Stimulated activated effector memory CD8-positive, alpha-beta T cell treated with anti-CD3 and anti-CD28 coated beads, Interleukin-12 subunit alpha, Interleukin-12 subunit beta, amount 100 ng/mL, for 72 hours (primary cell): ENCODE results near the gene CREB3L2.
A peak's percentile ranks its signal among the peaks of the same experiment; 100 is the strongest.

ENCODE experiments used
- ATAC-seq: fragments of 150-1000 bp; cut with Tn5 transposase; 2 replicates; pipeline ENCODE4 v1.10.0; 2021
- DNase-seq, 2 donors: peaks; one replicate each; pipeline ENCODE4 v3.0.0; 2021 to 2022; ENCODE audit warnings: low spot score in 2 of 2
- H3K27ac Mint-ChIP-seq: one replicate; pipeline ENCODE4 v1.8.0; 2022; ENCODE audit warnings: mild to moderate bottlenecking, mixed read lengths
- H3K36me3 Mint-ChIP-seq: one replicate; pipeline ENCODE4 v1.8.0; 2022; ENCODE audit warnings: mild to moderate bottlenecking, mixed read lengths
- H3K4me1 Mint-ChIP-seq: one replicate; pipeline ENCODE4 v1.8.0; 2022; ENCODE audit warnings: mixed read lengths
- H3K4me3 Mint-ChIP-seq: one replicate; pipeline ENCODE4 v1.8.0; 2022; ENCODE audit warnings: mild to moderate bottlenecking, mixed read lengths
- H3K9me3 Mint-ChIP-seq: one replicate; pipeline ENCODE4 v1.8.0; 2022; ENCODE audit warnings: mixed read lengths

The CREB3L2 gene

GRCh38 chr7:137870078-137870477 lies 131.8 kb downstream of the CREB3L2 start:
- no peak overlapping the region for H3K27ac Mint-ChIP-seq
- H3K4me1 Mint-ChIP-seq: peaks cover 9% of the 10 kb centered on the region
- peaks cover 49% of the 10 kb centered on the region for H3K36me3 Mint-ChIP-seq
- no peak for DNase-seq
- no peak for ATAC-seq
- H3K4me3 Mint-ChIP-seq: no peak overlapping the region
- H3K9me3 Mint-ChIP-seq: peaks cover 7% of the 10 kb centered on the region

- H3K4me1 Mint-ChIP-seq: peaks cover 9% of the 10 kb centered on the region
- ATAC-seq (no peak), DNase-seq (no peak)
- H3K27ac Mint-ChIP-seq: no peak overlapping the region
- peaks cover 7% of the 10 kb centered on the region for H3K9me3 Mint-ChIP-seq
- H3K36me3 Mint-ChIP-seq: peaks cover 41% of the 10 kb centered on the region
- H3K4me3 Mint-ChIP-seq: no peak overlapping the region
Measured at GRCh38 chr7:137869260-137869659, 132.6 kb downstream of the CREB3L2 start.

- H3K36me3 Mint-ChIP-seq: peaks cover 30% of the 10 kb centered on the region
- ATAC-seq (no peak), DNase-seq (no peak)
- no peak overlapping the region for H3K4me3 Mint-ChIP-seq
- no peaks in the 10 kb centered on the region for H3K4me1 Mint-ChIP-seq
- H3K27ac Mint-ChIP-seq: no peak overlapping the region
- H3K9me3 Mint-ChIP-seq: peaks cover 7% of the 10 kb centered on the region
Measured at GRCh38 chr7:137867289-137867688, 134.6 kb downstream of the CREB3L2 start.

- no peak for DNase-seq
- Mint-ChIP-seq H3K4me1 (no peaks in the 10 kb centered on the region), H3K36me3 (peaks cover 30% of the 10 kb centered on the region), H3K27ac (no peak overlapping the region), H3K9me3 (peaks cover 7% of the 10 kb centered on the region), H3K4me3 (no peak overlapping the region)
- no peak for ATAC-seq
Measured at GRCh38 chr7:137865764-137866163, 136.1 kb downstream of the CREB3L2 start.

GRCh38 chr7:137862964-137863363 lies 138.9 kb downstream of the CREB3L2 start:
- Mint-ChIP-seq H3K27ac (peak overlapping the region; percentile 60), H3K36me3 (peaks cover 30% of the 10 kb centered on the region), H3K4me1 (no peaks in the 10 kb centered on the region), H3K4me3 (no peak overlapping the region), H3K9me3 (peaks cover 7% of the 10 kb centered on the region)
- DNase-seq (peak in 1 of 2 donors; percentile 37), ATAC-seq (no peak)

- H3K9me3 Mint-ChIP-seq: peaks cover 7% of the 10 kb centered on the region
- ATAC-seq: no peak
- H3K4me1 Mint-ChIP-seq: no peaks in the 10 kb centered on the region
- H3K27ac Mint-ChIP-seq: no peak overlapping the region
- H3K4me3 Mint-ChIP-seq: no peak overlapping the region
- DNase-seq: no peak
- peaks cover 23% of the 10 kb centered on the region for H3K36me3 Mint-ChIP-seq
Measured at GRCh38 chr7:137862358-137862757, 139.5 kb downstream of the CREB3L2 start.

- H3K27ac Mint-ChIP-seq: no peak overlapping the region
- no peaks in the 10 kb centered on the region for H3K9me3 Mint-ChIP-seq
- no peak for ATAC-seq
- H3K4me3 Mint-ChIP-seq: no peak overlapping the region
- DNase-seq: no peak
- no peaks in the 10 kb centered on the region for H3K4me1 Mint-ChIP-seq
- H3K36me3 Mint-ChIP-seq: peaks cover 10% of the 10 kb centered on the region
Measured at GRCh38 chr7:137860542-137860941, 141.3 kb downstream of the CREB3L2 start.

- Mint-ChIP-seq H3K27ac (no peak overlapping the region), H3K9me3 (peaks cover 2% of the 10 kb centered on the region), H3K4me3 (no peak overlapping the region), H3K36me3 (peaks cover under 1% of the 10 kb centered on the region), H3K4me1 (peaks cover 5% of the 10 kb centered on the region)
- DNase-seq: no peak
- no peak for ATAC-seq
Measured at GRCh38 chr7:137853053-137853452, 148.8 kb downstream of the CREB3L2 start.

- Mint-ChIP-seq H3K36me3 (no peaks in the 10 kb centered on the region), H3K4me1 (peaks cover 5% of the 10 kb centered on the region), H3K9me3 (peaks cover 2% of the 10 kb centered on the region), H3K4me3 (no peak overlapping the region), H3K27ac (no peak overlapping the region)
- ATAC-seq: no peak
- no peak for DNase-seq
Measured at GRCh38 chr7:137852108-137852507, 149.8 kb downstream of the CREB3L2 start.

- H3K27ac Mint-ChIP-seq: no peak overlapping the region
- no peak overlapping the region for H3K4me3 Mint-ChIP-seq
- H3K4me1 Mint-ChIP-seq: peaks cover 6% of the 10 kb centered on the region
- H3K36me3 Mint-ChIP-seq: no peaks in the 10 kb centered on the region
- H3K9me3 Mint-ChIP-seq: peaks cover 2% of the 10 kb centered on the region
- DNase-seq: no peak
- peak; percentile 69 for ATAC-seq
Measured at GRCh38 chr7:137850972-137851945, 150.6 kb downstream of the CREB3L2 start.

GRCh38 chr7:137850571-137850970 lies 151.3 kb downstream of the CREB3L2 start:
- ATAC-seq: no peak
- Mint-ChIP-seq H3K36me3 (no peaks in the 10 kb centered on the region), H3K27ac (no peak overlapping the region), H3K4me1 (peaks cover 12% of the 10 kb centered on the region), H3K4me3 (no peak overlapping the region), H3K9me3 (peaks cover 2% of the 10 kb centered on the region)
- no peak for DNase-seq

- Mint-ChIP-seq H3K9me3 (peaks cover 2% of the 10 kb centered on the region), H3K27ac (no peak overlapping the region), H3K4me3 (no peak overlapping the region), H3K4me1 (peaks cover 12% of the 10 kb centered on the region), H3K36me3 (no peaks in the 10 kb centered on the region)
- DNase-seq: no peak
- ATAC-seq: no peak
Measured at GRCh38 chr7:137848095-137848494, 153.8 kb downstream of the CREB3L2 start.

GRCh38 chr7:137847568-137848050 lies 154.3 kb downstream of the CREB3L2 start:
- no peak for ATAC-seq

GRCh38 chr7:137846827-137847567 lies 154.9 kb downstream of the CREB3L2 start, which contains the start of gene DGKI:
Gene DGKI (minus strand): TSS chr7:137846974.
- Mint-ChIP-seq H3K9me3 (peaks cover 2% of the 10 kb centered on the region), H3K4me1 (peaks cover 12% of the 10 kb centered on the region), H3K27ac (no peak within 1 kb of the TSS), H3K4me3 (peak within 1 kb of the TSS; percentile 59), H3K36me3 (no peaks in the 10 kb centered on the region)
- ATAC-seq (peak; percentile 39), DNase-seq (peak; percentile 3 to 52)

More at GRCh38 chr7:137847568-137848050, 154.3 kb downstream of the CREB3L2 start:
- Mint-ChIP-seq H3K9me3 (peaks cover 2% of the 10 kb centered on the region), H3K4me3 (peak overlapping the region; percentile 59), H3K27ac (no peak overlapping the region), H3K4me1 (peaks cover 12% of the 10 kb centered on the region), H3K36me3 (no peaks in the 10 kb centered on the region)
- DNase-seq: no peak

- Mint-ChIP-seq H3K27ac (no peak overlapping the region), H3K9me3 (peaks cover 2% of the 10 kb centered on the region), H3K4me3 (peak overlapping the region; percentile 59), H3K4me1 (peaks cover 12% of the 10 kb centered on the region), H3K36me3 (no peaks in the 10 kb centered on the region)
- peak; percentile 36 for ATAC-seq
- DNase-seq: no peak
Measured at GRCh38 chr7:137846549-137846826, 155.4 kb downstream of the CREB3L2 start.
